COR-L47 (cell line): ENCODE results near the gene UBE2E1.
"Not testable (repeated sequence)": the region's sequence is repeated elsewhere in the genome, so short reads cannot be mapped to it uniquely, and the experiment has no call there.

ENCODE experiments used
- DNase-seq: peaks from one replicate; lab custom pipeline; 2025; lab: John Stamatoyannopoulos, UW

UBE2E1 gene

DNA sequence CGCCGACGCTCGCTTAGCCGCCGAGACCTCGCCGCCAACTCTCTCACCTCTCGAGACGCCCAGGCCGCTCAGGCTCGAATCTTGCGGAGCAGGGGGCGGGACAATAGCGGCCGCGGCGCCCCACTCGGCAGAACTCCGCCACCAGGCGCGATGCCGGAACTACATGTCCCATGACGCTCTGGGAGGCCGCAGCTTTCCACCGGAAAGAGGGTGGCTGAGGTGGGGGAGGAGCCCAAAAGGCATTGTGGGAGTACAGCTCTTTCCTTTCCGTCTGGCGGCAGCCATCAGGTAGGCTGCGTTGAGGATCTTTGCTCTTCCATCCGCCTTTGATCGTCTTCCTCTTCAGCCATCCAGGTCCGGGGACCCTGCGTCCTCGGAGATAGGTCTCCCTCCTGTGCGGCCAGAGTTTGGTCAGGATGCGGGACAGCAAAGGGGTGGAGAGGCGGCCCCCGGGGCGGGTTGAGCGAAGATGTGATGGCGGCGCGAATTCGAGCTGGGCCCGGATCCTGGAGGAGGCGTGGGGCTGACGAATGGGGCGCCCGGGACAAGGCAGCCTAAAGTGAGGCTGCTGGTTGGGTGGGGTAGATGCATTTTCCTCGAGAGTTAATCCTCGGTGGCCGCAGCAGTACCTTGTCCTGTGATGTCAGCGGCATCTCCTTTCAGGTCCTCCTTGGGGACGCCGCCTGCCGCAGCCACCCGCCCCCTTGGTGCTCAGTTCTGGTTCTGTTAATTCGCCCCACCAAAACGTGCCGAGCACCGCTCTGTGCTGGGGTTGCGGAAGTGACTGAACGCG is 111.3 kb downstream of the UBE2E1 start, which contains the start of the genes NKIRAS1 and RPL15:
Gene NKIRAS1, minus strand, starts transcription at position 105 of the 793 bp plus-strand sequence. CDS start 6,086 bp downstream, outside the sequence.
Gene RPL15, plus strand, starts transcription at position 247 of the 793 bp plus-strand sequence. CDS start 728 bp downstream, outside the sequence.
- peak; percentile 82 for DNase-seq

DNA sequence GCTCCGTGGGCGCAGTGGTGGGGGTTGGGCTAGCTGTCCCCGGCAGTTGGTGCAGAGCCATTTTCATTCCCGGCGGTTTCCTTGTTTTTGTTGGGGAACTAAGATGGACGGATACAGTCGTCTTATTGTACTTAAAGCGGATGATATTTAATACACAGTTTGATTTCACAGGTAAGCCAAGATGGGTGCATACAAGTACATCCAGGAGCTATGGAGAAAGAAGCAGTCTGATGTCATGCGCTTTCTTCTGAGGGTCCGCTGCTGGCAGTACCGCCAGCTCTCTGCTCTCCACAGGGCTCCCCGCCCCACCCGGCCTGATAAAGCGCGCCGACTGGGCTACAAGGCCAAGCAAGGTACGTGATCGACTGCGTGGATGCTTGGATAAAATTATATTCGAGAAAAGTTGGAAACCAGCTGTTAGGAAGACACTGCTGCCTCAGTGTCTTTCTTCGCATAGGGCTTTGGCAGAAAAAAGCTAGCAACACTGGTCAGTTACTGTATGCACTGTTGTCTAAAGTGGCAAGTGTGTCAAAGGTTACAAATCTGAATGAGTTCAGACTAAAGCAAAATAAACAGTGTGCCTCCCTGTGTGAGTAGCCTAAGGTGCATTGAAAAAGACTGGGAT is 112.0 kb downstream of the UBE2E1 start:
- DNase-seq: peak; percentile 23

DNA sequence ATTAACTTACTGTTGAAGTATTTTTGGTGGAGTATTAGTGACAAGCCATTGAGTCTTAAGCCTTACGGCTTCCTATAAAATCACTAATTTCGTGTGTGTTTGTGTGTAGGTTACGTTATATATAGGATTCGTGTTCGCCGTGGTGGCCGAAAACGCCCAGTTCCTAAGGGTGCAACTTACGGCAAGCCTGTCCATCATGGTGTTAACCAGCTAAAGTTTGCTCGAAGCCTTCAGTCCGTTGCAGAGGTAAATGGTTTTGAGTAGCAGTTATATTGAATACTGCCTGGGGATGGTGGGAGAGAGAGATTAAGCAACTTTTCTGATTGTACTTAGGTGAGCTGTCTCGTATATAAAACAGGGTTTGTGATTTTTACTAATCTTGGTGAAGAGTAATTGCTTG is 112.6 kb downstream of the UBE2E1 start:
- not testable (repeated sequence) for DNase-seq

DNA sequence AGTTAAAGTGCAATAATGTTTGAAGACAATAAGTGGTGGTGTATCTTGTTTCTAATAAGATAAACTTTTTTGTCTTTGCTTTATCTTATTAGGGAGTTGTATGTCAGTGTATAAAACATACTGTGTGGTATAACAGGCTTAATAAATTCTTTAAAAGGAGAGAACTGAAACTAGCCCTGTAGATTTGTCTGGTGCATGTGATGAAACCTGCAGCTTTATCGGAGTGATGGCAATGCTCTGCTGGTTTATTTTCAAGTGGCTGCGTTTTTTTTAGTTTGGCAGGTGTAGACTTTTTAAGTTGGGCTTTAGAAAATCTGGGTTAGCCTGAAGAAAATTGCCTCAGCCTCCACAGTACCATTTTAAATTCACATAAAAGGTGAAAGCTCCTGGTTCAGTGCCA is 113.9 kb downstream of the UBE2E1 start:
- no peak for DNase-seq

DNA sequence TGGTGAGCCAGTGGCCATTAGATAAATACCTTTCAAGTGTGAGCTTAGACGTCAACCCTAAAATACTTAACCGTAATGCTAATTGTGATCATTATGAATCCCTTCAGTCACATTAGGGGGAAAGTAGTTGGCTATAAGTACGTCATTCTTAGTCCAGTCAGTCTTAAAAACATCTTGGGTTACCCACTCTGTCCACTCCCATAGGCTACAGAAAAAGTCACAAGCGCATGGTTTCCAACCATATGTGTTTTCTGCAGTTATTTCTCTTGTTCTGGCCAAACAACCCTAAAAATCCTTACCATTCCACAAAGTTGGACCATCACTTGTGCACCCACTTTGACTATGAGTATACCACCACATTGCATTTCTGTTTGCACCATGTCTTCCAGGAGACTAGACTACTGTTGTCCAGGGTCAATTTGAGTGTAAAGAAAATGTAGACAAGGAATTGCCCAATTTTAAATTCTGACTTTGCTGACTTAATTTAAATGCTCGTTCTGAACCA is 114.4 kb downstream of the UBE2E1 start:
- DNase-seq: no peak

DNA sequence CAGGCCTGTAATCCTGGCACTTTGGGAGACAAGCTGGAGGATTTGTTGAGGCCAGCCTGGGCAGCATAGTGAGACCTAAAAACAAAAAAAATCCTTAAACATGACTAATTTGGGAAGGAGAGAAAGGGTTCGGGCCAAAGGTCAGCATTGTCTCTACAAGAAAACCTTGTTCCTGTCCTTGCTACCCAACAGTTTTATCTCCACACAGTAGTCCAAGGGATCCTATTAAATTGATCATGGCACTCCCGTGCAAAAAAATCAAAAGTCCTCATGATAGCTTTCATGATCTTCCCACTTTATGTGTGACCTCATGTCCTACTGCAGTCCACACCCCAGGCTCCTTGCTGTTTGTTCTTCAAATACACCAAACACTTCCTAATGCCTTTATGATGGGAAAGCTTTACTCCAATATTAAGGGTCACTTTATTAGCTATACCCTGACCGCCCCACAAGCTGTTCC is 115.3 kb downstream of the UBE2E1 start:
- no peak for DNase-seq

DNA sequence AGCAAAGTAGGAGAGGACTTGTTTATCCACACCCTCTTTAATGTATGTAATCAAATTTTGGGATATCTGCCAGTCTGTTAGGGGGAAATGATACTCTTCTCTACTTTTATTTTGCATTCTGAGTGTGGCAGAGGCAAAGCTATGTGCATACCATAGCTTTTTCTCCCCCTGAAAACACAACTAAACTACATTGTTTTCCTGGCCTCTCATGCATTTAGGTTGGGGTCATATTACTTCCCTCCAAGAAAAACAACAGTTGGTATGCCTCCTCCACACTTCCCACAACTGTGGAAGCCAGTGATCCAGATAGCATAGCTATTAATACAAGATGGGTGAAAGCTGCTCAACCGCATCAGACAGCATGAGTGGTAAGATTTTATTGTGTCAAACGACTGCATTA is 118.0 kb downstream of the UBE2E1 start:
- no peak for DNase-seq

DNA sequence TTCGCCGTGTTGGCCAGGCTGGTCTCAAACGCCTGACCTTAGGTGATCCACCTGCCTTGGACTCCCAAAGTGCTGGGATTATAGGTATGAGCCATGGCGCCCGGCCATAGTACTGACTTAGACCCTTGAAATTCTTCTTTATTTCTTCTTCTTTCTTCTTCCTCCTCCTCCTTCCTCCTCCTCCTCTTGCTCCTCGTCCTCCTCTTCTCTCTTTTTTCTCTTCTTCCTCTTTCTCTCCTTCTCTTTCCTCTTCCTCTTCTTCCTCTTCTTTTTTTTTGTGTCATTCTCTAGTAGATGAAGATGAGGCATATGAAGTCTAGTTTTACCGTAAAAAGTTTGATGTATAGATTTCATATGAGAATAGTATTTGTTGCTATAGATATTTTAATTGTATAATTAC is 120.5 kb downstream of the UBE2E1 start:
- no peak for DNase-seq

DNA sequence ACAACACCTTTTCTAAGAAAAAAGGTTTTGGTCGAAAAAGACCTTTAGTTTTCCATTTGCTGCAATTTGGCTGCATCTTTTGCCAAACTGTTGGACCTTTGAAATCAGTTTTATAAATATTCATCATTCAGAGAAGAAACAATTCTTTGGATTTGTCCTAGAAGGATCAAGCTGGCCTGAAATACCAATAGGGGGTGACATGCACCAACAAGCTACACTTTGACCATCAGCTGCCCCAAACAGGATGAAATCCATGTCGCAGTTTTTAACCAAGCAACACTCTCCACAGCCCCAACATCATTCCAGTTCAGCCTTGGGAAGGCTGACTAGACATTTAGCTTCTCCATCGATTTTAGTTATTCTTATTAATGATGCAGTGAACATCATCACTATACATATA is 121.0 kb downstream of the UBE2E1 start:
- no peak for DNase-seq

DNA sequence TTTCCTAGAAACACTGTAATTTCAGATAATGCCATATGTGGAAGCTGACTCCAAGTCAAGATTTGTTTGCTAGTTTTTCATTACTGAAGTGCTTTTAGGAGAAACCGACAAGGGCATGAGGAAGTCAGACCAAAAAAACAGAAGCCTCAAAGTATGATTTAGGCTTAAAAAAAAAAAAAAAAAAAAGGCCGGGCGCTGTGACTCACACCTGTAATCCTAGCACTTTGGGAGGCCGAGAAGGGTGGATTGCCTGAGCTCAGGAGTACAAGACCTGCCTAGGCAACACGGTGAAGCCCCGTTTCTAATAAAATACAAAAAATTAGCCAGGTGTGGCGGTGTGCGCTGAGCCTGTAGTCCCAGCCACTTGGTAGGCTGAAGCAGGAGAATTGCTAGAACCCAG is 122.8 kb downstream of the UBE2E1 start:
- DNase-seq: no peak

DNA sequence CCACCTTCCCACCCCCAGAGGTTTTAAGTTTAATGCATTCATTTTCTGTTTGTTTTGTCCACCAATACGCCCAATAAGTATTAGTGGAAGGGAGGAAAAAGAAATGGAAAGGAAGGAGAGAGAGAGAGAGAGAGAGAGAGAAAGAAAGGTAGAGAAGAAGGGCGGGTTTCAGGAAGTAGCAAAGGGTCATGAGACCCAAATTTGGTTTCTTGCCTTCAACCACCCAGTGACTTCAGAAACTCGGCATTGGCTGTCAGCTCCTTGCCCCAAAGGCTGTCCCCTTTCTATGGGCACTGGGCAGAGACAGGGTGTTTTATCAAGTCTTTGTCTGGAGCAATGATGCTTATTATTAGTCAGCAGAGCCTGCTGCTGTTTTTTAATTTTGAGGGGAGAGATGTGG is 125.8 kb downstream of the UBE2E1 start:
- no peak for DNase-seq

DNA sequence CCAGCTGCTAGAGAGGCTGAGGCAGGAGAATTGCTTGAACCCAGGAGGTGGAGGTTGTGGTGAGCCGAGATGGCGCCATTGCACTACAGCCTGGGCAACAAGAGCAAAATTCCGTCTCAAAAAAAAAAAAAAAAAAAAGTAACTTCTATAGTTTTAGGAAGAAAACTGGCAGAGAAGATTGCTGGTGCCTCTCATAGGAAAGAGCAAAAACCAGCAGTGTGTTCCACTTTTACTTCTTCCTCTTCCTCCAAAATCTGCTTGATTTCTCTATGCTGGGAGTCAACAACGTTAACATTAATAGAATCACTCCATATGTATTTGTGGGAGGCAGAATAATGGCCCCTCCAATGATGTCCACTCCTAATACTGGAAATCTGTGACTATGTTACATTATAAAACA is 126.8 kb downstream of the UBE2E1 start:
- no peak for DNase-seq

DNA sequence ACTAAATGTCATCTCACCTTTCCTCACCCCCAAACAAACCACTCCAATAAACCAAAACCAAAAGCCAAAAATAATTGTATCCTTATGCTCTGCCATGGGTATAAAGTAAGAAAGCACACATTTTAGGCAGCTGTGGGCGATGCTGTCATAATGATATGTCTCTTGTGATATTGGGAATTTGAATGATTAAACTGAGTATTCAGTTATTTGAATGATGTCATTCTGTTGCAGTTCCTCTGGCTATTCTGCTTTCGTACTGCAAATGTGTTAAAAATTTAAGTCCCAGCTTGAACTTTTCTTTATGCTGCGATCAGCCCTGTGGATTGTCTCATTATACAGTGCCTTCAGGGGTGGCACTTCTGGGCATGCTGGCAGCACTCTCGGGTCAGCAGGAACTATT is 128.5 kb downstream of the UBE2E1 start:
- DNase-seq: no peak

DNA sequence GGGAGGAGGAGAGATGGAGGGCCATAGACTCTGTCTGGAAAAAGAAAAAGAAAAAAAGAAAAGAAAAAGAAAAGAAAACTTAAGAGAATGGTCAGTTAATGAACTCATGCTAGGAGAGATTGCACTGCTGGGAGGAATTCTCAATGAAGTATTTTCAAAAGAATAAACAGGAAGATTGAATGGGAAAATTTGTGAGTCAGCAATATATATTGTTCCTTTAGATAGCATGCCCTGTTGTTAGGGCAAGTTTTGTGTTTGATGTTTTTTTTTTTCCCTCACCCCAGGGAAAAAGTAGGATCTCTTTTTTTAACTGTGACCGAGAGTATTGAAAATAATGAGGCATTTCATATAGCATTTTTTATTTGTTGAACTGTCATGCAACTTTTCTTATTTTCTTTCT is 131.5 kb downstream of the UBE2E1 start:
- no peak for DNase-seq

DNA sequence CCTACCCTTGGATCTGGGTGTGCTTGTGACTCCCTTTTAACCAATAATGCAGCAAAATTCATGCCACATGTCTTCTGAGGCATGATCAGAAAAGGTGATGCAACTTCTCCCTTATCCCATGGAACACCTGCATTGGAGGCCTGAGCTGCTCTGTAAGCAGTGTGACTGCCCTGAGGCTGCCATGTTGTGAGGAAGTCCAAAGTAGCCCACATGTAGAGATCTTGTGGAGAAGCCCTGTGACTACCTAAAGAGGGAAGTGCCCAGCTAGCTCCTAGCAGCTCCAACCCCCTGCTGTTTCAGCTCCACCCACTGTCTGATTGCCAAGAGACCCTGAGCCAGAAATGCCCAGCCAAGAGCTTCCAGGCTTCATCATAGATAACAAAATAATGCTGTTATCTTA is 132.9 kb downstream of the UBE2E1 start:
- DNase-seq: no peak

DNA sequence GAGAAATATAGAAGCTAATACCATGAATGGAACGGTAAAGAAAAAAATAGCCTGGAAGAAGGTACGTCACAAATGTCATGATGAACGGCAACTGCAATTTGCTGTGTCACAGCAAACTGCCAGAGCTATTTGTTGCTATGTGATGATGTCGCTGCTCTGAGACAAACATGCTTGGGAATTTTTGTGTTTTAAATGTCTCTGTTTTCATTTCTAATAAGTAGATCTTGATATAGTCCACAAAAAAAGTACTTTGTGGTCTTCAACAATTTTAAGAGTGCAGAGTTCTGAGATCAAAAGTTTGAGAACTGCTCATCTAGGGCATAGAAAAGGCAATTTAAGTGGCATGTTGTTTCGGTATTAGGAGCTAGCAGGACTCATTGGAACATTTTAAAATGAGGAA is 135.0 kb downstream of the UBE2E1 start:
- no peak for DNase-seq
